HepG2 (cell line): ENCODE data around the gene GPR4. TPM values are rescaled to one million over a fixed set of nuclear protein-coding genes. Genes with fewer than 3 reads are reported as not detected.
A peak's percentile ranks its signal among the peaks of the same experiment; 100 is the strongest.

Experiments used
- CBX5 ChIP-seq: sonication (generic); formaldehyde crosslinking; IDR thresholded peaks from 2 replicates; pipeline ENCODE4 v1.4.0; 2020; ENCODE audit warnings: missing genetic modification reagents, borderline replicate concordance
- CCDC6 ChIP-seq: sonication (generic); formaldehyde crosslinking; IDR thresholded peaks from 2 replicates; pipeline ENCODE4 v1.8.1; 2022; ENCODE audit warnings: mild to moderate bottlenecking, missing genetic modification reagents, moderate library complexity
- ETV6 ChIP-seq: sonication (generic); formaldehyde crosslinking; conservative IDR thresholded peaks from 2 replicates; pipeline ENCODE4 v1.4.0; 2020; ENCODE audit warnings: missing genetic modification reagents
- FLYWCH1 ChIP-seq: sonication (generic); formaldehyde crosslinking; IDR thresholded peaks from 2 replicates; pipeline ENCODE4 v1.8.1; 2023; ENCODE audit warnings: mild to moderate bottlenecking, missing genetic modification reagents
- FOSL2 ChIP-seq: sonication (generic); formaldehyde crosslinking; IDR thresholded peaks from 2 replicates; pipeline ENCODE4 v1.4.0; 2020; ENCODE audit warnings: missing genetic modification reagents
- GATA4 ChIP-seq: sonication (generic); IDR thresholded peaks from 2 replicates; pipeline ENCODE4 v1.6.1; 2016; ENCODE audit warnings: antibody characterized with exemption, low read depth, borderline replicate concordance
- GATAD2A ChIP-seq: IDR thresholded peaks from 2 replicates; pipeline ENCODE4 v1.6.1; 2016
- MIXL1 ChIP-seq: IDR thresholded peaks from 2 replicates; pipeline ENCODE4 v1.6.1; 2016
- MTF1 ChIP-seq: sonication (generic); formaldehyde crosslinking; IDR thresholded peaks from 2 replicates; pipeline ENCODE4 v1.5.0; 2020; ENCODE audit warnings: missing genetic modification reagents
- NFE2L2 ChIP-seq: fragments of 150-350 bp; IDR thresholded peaks from 2 replicates; pipeline ENCODE4 v1.6.1; 2014; ENCODE audit warnings: low read length
- RCOR2 ChIP-seq: IDR thresholded peaks from 2 replicates; pipeline ENCODE4 v1.6.1; 2016; ENCODE audit warnings: missing biosample characterization, missing genetic modification reagents
- RFX5 ChIP-seq: IDR thresholded peaks from 2 replicates; pipeline ENCODE4 v1.6.1; 2011; ENCODE audit warnings: low read depth, low read length, improper control_type of control experiment
- RFXAP ChIP-seq: sonication (generic); formaldehyde crosslinking; IDR thresholded peaks from 2 replicates; pipeline ENCODE4 v1.4.0; 2020; ENCODE audit warnings: missing genetic modification reagents, borderline replicate concordance
- SIX4 ChIP-seq: sonication (generic); formaldehyde crosslinking; IDR thresholded peaks from 2 replicates; pipeline ENCODE4 v1.4.0; 2020; ENCODE audit warnings: missing genetic modification reagents
- TOE1 ChIP-seq: sonication (generic); formaldehyde crosslinking; IDR thresholded peaks from 2 replicates; pipeline ENCODE4 v1.4.0; 2020; ENCODE audit warnings: mild to moderate bottlenecking, missing genetic modification reagents
- ZBTB20 ChIP-seq: sonication (generic); formaldehyde crosslinking; IDR thresholded peaks from 2 replicates; pipeline ENCODE4 v1.8.1; 2023; ENCODE audit warnings: missing genetic modification reagents, low read depth, mild to moderate bottlenecking, borderline replicate concordance
- ZNF263 ChIP-seq: sonication (generic); formaldehyde crosslinking; IDR thresholded peaks from 2 replicates; pipeline ENCODE4 v1.4.0; 2020; ENCODE audit warnings: missing genetic modification reagents
- ZNF333 ChIP-seq: sonication (generic); formaldehyde crosslinking; IDR thresholded peaks from 2 replicates; pipeline ENCODE4 v1.4.0; 2020; ENCODE audit warnings: mild to moderate bottlenecking, missing genetic modification reagents, borderline replicate concordance
- ZNF350 ChIP-seq: sonication (generic); formaldehyde crosslinking; IDR thresholded peaks from 2 replicates; pipeline ENCODE4 v1.4.0; 2020; ENCODE audit warnings: mild to moderate bottlenecking, low read depth, missing genetic modification reagents, borderline replicate concordance
- ZNF432 ChIP-seq: sonication (generic); formaldehyde crosslinking; IDR thresholded peaks from 2 replicates; pipeline ENCODE4 v1.5.0; 2020; ENCODE audit warnings: missing genetic modification reagents, mild to moderate bottlenecking, borderline replicate concordance
- ZNF674 ChIP-seq: sonication (generic); formaldehyde crosslinking; IDR thresholded peaks from 2 replicates; pipeline ENCODE4 v1.5.0; 2020; ENCODE audit warnings: low read depth, mild to moderate bottlenecking, missing genetic modification reagents
- ZNF781 ChIP-seq: sonication (generic); formaldehyde crosslinking; IDR thresholded peaks from 2 replicates; pipeline ENCODE4 v1.5.1; 2020; ENCODE audit warnings: borderline replicate concordance, mild to moderate bottlenecking, missing genetic modification reagents; ENCODE audit errors: not compliant biosample characterization
- polyA plus RNA-seq, 8 experiments: library from polyadenylated mRNA; depleted of rRNA in 3 of 8; stranded (reverse) in 7 of 8; unstranded in 1 of 8; fragments of >200 nt; fragmentation: Illumina TruSeq in 4 of 8; extraction: Trizol in 4 of 8; gene quantifications; 2 replicates each; pipeline versions ENCODE4 v1.2.1 to v1.2.3, GENCODE V29; 2011 to 2016; ENCODE audit warnings: low read depth in 4 of 8, missing spikeins in 1 of 8, mixed read lengths in 1 of 8; ENCODE audit not compliant: insufficient read depth in 1 of 8
- total RNA-seq, 5 experiments: library from RNA; depleted of rRNA; stranded (reverse); fragments of >200 nt; fragmentation: Illumina TruSeq; extraction: Trizol; gene quantifications; 2 replicates each; pipeline ENCODE4 v1.2.3, GENCODE V29; 2016; ENCODE audit warnings: low read depth in 1 of 5
- TF ChIP-seq, protein P1 (sequence below): fragments of 450-650 bp; IDR thresholded peaks from 2 replicates; pipeline ENCODE4 v1.6.1; 2016
- TF ChIP-seq, protein P2 (sequence below): sonication (generic); formaldehyde crosslinking; conservative IDR thresholded peaks from 2 replicates; pipeline ENCODE4 v1.8.1; 2023; ENCODE audit warnings: missing genetic modification reagents
- TF ChIP-seq, protein P3 (sequence below): sonication (generic); formaldehyde crosslinking; conservative IDR thresholded peaks from 2 replicates; pipeline ENCODE4 v1.5.0; 2020; ENCODE audit warnings: missing genetic modification reagents
- TF ChIP-seq, protein P4 (sequence below): IDR thresholded peaks from 2 replicates; pipeline ENCODE4 v1.6.1; 2016; ENCODE audit warnings: low read depth, control low read depth

Gene GPR4
- total and polyA plus RNA-seq, 2 of the 13 experiments (the other 11 are each of a cell fraction or from before 2014, with no cell fraction given), result 0.15 TPM; not detected in 1

DNA sequence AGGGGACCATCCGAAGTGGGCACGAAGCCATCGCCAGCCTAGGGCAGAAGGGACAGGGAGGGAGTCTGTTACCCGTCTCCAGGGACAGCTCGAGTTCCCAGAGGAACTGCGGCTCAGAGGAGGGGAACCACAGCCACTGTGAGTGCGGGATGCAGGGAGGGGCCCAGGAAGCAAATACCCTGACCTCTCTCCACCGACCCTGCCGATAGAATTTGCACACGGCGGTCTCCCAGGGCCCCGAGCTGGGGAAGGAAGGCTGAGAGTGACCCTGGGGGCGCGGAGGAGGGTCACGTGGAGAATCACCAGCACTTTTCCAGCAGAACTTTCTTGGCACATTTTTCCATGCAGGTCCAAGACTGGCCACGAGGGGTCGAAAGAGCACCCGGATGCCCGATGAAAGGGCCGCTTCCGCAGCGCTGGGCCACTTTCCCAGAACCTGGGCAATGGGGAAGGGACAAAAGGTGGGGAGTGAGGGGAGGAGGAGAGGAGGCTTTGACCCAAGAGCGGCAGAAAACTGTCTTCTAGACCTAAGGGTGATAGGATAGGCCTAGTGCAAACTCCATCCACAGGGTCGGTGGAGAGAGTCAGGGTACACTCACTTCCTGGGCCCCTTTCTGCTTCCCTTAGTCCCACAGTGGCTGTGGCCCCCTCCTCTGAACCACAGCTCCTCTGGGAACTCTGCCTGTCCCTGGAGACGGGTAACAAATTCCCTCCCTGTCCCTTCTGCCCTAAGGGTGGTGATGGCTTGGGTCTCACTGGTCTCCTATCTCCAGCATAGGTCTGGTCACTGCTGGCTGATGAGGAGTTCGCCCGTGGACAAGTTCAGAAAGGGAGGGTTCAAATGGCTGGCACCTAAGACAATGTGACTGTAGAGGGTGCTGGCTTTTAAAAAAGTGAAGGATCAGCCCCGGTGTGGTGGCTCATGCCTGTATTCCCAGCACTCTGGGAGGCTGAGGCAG lies 5.3 kb upstream of the GPR4 start (continued):
- TF ChIP-seq ZNF350 (CRISPR knock-in tag) (no peak; the same call in 1 of the 2 replicates), ZBTB20 (CRISPR knock-in tag) (peak; percentile 24; the same call in 1 of the 2 replicates), ZNF432 (no peak), FLYWCH1 (CRISPR knock-in tag) (no peak), NFE2L2 (no peak), ZNF674 (no peak), CCDC6 (CRISPR knock-in tag) (no peak), GATAD2A (peak; percentile 53), GATA4 (no peak), RCOR2 (0 out of 2 replicates have a peak, but pooled peaks have one; percentile 29), SIX4 (CRISPR knock-in tag) (no peak), TOE1 (CRISPR knock-in tag) (no peak), MIXL1 (0 out of 2 replicates have a peak, but pooled peaks have one; percentile 8), RFXAP (no peak), RFX5 (no peak), FOSL2 (CRISPR knock-in tag) (no peak), MTF1 (no peak), CBX5 (CRISPR knock-in tag) (no peak), ZNF263 (CRISPR knock-in tag) (0 out of 2 replicates have a peak, but pooled peaks have one; percentile 16), ZNF333 (no peak), ZNF781 (CRISPR knock-in tag) (no peak), ETV6 (no peak)
- TF ChIP-seq, protein P1, sequence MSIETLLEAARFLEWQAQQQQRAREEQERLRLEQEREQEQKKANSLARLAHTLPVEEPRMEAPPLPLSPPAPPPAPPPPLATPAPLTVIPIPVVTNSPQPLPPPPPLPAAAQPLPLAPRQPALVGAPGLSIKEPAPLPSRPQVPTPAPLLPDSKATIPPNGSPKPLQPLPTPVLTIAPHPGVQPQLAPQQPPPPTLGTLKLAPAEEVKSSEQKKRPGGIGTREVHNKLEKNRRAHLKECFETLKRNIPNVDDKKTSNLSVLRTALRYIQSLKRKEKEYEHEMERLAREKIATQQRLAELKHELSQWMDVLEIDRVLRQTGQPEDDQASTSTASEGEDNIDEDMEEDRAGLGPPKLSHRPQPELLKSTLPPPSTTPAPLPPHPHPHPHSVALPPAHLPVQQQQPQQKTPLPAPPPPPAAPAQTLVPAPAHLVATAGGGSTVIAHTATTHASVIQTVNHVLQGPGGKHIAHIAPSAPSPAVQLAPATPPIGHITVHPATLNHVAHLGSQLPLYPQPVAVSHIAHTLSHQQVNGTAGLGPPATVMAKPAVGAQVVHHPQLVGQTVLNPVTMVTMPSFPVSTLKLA, result no peak
- TF ChIP-seq, protein P2, sequence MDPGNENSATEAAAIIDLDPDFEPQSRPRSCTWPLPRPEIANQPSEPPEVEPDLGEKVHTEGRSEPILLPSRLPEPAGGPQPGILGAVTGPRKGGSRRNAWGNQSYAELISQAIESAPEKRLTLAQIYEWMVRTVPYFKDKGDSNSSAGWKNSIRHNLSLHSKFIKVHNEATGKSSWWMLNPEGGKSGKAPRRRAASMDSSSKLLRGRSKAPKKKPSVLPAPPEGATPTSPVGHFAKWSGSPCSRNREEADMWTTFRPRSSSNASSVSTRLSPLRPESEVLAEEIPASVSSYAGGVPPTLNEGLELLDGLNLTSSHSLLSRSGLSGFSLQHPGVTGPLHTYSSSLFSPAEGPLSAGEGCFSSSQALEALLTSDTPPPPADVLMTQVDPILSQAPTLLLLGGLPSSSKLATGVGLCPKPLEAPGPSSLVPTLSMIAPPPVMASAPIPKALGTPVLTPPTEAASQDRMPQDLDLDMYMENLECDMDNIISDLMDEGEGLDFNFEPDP (CRISPR knock-in tag), result no peak
- TF ChIP-seq, protein P3, sequence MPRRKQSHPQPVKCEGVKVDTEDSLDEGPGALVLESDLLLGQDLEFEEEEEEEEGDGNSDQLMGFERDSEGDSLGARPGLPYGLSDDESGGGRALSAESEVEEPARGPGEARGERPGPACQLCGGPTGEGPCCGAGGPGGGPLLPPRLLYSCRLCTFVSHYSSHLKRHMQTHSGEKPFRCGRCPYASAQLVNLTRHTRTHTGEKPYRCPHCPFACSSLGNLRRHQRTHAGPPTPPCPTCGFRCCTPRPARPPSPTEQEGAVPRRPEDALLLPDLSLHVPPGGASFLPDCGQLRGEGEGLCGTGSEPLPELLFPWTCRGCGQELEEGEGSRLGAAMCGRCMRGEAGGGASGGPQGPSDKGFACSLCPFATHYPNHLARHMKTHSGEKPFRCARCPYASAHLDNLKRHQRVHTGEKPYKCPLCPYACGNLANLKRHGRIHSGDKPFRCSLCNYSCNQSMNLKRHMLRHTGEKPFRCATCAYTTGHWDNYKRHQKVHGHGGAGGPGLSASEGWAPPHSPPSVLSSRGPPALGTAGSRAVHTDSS, result no peak
- TF ChIP-seq, protein P4, sequence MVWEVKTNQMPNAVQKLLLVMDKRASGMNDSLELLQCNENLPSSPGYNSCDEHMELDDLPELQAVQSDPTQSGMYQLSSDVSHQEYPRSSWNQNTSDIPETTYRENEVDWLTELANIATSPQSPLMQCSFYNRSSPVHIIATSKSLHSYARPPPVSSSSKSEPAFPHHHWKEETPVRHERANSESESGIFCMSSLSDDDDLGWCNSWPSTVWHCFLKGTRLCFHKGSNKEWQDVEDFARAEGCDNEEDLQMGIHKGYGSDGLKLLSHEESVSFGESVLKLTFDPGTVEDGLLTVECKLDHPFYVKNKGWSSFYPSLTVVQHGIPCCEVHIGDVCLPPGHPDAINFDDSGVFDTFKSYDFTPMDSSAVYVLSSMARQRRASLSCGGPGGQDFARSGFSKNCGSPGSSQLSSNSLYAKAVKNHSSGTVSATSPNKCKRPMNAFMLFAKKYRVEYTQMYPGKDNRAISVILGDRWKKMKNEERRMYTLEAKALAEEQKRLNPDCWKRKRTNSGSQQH, result no peak
